8988T (cell line): ENCODE results near the gene LARGE1.
"Not testable (repeated sequence)": the region's sequence is repeated elsewhere in the genome, so short reads cannot be mapped to it uniquely, and the experiment has no call there.

Experiments
- DNase-seq: peaks from one replicate; pipeline ENCODE4 v3.0.0; 2011

Gene LARGE1

DNA sequence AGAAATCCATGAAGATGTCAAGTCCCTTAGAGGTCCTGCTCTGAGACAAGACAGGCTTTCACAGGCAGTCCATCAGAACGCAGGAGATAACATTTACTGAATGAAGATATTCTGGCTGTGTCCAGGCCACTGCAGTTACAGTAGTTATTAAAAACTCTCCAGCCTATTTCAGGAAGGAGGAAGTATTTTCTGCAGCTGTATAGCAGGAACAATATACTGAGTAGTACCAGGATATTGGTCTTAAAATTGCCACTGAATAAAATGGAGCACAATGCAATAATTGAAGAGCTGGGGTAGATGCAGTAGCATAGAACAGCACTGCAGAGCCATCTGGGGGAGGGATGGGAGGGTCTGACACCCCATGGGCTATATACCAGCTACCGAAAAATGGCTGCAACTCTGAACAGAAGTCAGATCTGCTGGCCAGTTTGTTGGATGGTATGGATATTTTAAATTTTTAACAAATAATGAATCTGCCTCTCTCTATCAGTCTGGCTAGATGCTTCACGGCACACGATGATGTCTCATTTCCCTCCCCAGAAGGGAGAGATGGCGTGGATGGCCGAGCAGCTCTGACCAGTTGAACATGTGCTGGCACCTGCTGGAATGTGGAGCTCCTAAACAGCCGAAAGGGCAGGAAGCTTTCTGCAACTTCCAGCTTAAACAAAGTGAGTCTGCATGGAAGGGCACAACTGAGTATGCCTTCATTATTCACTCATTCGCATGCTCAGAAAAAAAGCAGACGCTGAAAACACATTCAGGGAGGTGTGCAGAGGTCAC lies 520.0 kb downstream of the LARGE1 start:
- DNase-seq: no peak

DNA sequence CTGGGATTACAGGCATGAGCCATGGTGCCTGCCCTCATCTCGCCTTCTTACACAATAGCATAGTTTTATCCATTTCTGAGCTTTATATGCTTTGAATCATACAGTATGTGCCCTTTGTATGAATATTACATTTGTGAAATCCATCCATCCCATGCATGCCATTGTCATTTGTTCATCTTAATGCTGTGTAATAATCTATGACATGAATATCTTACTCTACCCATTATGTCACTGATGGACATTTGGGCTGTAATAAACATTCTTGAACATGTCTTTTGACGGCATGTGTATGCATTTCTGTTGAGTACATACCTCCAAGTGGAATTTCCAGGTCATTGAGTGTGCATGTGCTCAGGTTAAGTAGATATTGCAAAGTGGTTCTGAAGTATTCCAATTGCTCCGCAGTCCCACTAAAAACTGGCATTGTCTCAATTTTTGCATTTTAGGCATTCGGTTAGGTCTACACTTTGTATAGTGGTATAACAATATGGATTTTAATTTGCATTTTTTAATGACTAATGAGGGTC lies 522.8 kb downstream of the LARGE1 start:
- DNase-seq: no peak

GRCh38 chr22:33393432-33393831 lies 526.8 kb downstream of the LARGE1 start:
- DNase-seq: no peak

DNA sequence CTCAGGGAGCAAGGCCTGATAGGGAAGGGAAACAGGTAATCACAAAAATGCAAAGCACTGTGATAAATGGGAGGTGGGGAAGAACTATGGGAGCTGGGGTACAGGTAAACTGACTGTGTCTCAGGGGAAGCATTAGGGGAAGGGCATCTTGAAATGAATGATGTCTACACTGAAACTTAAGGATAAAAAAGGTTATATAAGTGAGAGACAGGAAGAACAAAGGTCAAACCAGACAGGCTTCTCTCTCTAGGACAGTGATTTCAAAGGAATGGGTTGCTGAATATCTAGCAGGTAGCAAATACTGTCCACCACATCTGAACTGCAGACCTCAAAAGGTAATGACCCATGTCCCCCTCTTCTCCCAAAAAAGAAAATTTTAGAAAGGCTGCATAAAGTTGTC lies 529.0 kb downstream of the LARGE1 start:
- no peak for DNase-seq

- no peak for DNase-seq
These were observed 530.3 kb downstream of the LARGE1 start for GRCh38 chr22:33389936-33390335.

GRCh38 chr22:33386270-33386669 lies 534.0 kb downstream of the LARGE1 start:
- no peak for DNase-seq

- DNase-seq: no peak
These were observed 534.7 kb downstream of the LARGE1 start for GRCh38 chr22:33385611-33386010.

- no peak for DNase-seq
These were observed 537.8 kb downstream of the LARGE1 start for GRCh38 chr22:33382436-33382835.

DNA sequence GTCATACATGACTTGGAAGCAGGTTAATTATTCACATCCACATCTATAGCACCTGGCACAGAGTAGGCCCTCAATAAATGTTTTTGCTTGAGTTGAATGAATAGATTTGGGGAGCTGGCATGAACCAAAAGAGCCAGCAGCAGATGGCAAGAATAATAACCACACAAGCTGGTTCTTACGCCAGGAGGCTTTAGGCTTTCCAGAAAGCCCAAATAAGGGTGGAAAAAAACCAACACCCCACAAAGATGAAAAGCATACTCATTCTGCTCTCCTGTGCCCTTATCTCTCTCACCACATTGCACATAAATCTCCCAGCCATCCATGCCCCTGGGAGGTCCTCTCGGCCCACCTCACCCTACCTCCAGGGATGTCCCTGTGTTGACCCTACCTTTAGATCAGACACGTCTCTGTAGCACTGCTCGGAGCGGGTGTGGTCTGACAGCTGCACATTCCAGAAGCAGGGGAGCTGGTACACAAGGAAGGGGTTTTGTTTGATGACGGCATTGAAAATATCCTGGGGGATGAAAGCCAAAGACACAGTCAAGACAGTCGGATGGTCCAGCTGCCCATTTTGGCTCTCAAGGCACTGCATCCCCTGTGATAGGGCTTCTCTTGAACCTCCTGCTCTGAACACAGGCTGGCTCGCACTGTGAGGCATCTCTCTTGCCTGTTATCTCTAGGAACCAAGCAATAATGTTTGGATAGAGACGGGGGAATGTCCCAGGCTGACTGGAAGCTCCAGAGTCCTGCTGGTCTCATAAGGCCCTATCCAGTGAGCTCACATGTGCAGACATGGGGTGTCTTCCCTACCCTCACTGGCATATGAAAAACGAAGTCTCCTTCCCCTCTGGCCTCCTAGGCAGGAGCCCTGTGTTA lies 538.5 kb downstream of the LARGE1 start:
- no peak for DNase-seq

DNA sequence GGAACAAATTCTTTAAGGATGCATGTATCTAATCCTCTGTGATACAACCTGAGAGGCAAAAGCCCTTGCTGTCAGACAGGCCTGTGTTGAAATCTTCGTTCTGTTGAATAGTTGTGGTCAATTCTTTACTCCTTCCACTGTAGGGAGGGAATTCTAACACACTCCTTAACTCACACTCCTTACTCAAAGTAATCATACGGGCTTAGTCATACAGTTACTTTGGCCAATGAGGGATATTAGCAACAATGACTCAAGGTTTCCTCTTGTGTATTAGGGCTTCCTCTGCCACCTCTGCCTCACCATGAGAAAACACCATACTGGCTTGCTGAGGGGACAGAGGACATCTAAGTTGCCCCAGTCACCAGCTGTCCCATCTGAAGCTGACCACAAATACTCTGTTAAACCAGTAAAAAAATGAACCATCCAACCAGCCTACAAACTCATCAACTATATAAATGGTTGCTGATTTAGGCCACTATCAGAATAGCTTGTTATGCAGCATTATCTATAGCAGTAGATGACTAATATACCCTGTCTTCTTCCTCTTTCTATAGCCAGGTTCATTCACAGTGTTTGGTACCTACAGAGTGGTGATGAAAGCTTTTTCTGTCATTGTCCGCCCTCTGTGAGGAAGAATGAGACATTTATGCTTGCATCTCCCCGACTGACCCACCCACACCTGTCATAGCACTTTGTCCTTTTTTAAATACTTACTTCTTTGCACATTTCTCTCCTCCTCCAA lies 539.3 kb downstream of the LARGE1 start:
- no peak for DNase-seq

GRCh38 chr22:33379836-33380235 lies 540.4 kb downstream of the LARGE1 start:
- DNase-seq: no peak

DNA sequence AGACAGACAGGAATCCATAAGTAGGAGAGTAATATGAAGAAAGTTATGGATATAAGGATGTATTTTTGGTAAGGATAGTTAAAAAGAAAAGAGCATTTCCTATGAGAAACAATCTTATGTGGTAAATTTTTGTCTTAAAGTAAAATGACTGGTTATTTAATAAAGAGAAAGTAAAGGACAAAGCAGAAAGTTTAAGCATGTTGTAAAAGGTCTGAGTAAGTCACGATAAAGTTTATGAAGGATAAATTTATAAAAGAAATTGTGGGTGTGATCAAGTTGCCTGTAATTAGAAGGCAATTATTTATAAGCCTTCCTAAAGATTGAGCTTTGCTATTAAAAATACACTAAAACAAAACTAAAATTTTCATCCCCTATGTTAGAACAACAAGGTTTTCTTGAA lies 547.4 kb downstream of the LARGE1 start:
- DNase-seq: no peak

DNA sequence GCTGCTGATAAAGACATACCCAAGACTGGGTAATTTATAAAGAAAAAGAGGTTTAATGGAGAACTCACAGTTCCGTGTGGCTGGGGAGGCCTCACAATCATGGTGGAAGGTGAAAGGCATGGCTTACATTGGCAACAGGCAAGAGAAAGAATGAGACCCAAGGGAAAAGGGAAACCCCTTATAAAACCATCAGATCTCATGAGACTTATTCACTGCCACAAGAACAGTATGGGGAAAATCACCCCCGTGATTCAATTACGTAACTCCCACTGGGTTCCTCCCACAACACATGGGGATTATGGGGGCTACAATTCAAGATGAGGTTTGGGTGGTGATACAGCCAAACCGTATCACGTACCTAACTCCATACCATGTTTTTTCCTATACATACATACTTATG lies 557.0 kb downstream of the LARGE1 start:
- DNase-seq: not testable (repeated sequence)

DNA sequence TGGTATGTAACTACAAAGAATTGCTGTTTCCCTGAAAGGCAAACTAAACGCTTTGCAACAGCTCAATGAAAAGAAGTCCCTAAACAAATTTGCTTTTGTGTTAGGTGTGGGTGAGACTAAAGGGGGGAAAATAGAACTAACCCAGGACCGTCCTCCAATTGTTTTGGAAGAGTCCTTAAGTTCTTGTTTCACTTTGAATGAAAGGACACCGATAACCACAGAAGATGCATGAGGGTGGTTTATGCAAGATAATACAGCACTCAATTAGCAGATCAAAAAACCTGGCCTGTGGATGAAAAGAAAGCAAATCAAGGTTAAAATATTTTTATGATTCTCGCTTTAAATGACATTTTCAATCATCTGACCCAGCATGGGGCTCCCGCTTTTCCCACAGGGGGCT lies 557.6 kb downstream of the LARGE1 start:
- DNase-seq: no peak

GRCh38 chr22:33361581-33361980 lies 558.7 kb downstream of the LARGE1 start:
- no peak for DNase-seq

DNA sequence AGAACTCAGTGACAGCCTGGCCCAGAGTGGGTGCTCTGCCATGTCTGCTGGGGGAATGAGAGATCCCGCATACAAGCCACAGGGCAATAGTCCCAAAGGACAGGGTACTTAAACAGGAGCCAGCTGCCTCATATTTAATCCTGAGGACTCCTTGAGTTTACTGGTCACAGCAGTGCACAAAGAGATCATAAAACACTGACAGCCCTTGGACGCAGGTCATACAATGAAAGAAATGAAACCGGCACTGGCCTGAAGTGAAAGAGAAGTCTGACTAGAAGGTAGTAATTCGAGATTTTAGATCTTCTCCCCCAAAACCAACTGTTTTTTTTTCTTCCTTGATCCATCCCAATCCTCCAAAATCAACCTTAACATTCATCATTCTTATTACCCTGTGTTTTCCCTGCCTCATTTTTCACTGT lies 562.3 kb downstream of the LARGE1 start:
- no peak for DNase-seq

DNA sequence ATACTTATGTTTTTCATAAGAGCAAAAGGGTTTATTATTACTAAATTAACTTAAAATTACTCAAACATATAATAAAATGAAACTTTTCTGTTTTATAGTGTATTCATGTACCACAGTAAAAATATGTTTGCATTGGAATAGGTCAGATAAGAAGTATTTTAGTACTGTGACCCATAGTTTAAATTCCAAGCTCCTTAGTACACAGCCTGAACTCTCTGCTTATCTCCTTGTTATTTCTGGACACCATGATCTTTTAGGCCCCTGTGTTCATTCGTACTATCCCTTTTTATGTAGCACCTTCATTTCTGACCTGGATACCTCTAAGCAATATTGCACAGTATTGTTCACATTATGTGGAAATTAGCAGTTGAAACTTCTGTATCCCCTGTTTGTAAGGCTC lies 565.3 kb downstream of the LARGE1 start:
- DNase-seq: no peak

GRCh38 chr22:33353502-33353901 lies 566.8 kb downstream of the LARGE1 start:
- DNase-seq: no peak

GRCh38 chr22:33352768-33353167 lies 567.5 kb downstream of the LARGE1 start:
- no peak for DNase-seq

DNA sequence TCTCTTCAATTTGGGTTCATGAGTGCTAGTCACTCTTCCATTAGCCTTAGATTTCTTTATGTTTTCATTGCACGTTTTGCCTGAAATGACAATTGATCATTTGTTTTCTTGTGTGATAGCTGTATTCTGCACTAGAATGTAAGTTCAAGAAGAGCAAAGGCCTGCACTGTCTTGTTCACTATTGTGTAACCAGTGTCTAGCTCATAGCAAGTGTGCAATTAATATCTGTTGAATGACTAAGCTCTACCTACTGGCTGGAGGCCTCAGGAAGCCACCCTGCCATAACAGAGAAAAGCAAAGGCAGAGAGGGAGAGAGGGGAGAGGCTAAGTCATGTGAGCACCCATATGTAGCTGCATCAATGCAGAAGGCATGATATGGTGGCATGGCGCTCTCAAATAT lies 569.3 kb downstream of the LARGE1 start:
- no peak for DNase-seq

GRCh38 chr22:33350491-33350890 lies 569.8 kb downstream of the LARGE1 start:
- DNase-seq: no peak

DNA sequence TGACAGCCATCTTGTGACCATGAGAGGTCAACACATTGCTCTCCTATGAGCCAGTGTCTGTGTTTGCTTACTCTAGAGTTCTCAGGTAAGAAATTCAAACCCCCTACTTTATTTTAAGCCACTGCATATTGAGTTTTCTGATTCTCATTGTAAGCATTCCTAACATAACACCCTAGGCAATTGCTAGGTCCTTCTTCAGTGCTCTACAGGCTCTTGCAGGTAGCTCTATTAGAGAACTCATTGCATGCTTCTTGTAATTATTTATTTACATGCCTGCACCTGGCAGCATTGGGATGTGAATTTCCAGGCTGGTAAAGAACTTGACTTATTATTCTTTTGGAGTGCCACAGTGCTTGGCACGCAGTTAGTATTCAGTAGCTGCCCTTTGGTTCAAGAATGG lies 573.3 kb downstream of the LARGE1 start:
- no peak for DNase-seq

GRCh38 chr22:33341611-33342010 lies 578.7 kb downstream of the LARGE1 start:
- DNase-seq: no peak
